DMS 273 treated with DMSO at 0.1 percent for 48 hours (cell line): ENCODE results near the gene TRIM45.
"Not testable (repeated sequence)": the region's sequence is repeated elsewhere in the genome, so short reads cannot be mapped to it uniquely, and the experiment has no call there.

Experiments used
- DNase-seq: peaks from one replicate; lab custom pipeline; 2025; lab: John Stamatoyannopoulos, UW

TRIM45 gene, protein sequence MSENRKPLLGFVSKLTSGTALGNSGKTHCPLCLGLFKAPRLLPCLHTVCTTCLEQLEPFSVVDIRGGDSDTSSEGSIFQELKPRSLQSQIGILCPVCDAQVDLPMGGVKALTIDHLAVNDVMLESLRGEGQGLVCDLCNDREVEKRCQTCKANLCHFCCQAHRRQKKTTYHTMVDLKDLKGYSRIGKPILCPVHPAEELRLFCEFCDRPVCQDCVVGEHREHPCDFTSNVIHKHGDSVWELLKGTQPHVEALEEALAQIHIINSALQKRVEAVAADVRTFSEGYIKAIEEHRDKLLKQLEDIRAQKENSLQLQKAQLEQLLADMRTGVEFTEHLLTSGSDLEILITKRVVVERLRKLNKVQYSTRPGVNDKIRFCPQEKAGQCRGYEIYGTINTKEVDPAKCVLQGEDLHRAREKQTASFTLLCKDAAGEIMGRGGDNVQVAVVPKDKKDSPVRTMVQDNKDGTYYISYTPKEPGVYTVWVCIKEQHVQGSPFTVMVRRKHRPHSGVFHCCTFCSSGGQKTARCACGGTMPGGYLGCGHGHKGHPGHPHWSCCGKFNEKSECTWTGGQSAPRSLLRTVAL

DNA sequence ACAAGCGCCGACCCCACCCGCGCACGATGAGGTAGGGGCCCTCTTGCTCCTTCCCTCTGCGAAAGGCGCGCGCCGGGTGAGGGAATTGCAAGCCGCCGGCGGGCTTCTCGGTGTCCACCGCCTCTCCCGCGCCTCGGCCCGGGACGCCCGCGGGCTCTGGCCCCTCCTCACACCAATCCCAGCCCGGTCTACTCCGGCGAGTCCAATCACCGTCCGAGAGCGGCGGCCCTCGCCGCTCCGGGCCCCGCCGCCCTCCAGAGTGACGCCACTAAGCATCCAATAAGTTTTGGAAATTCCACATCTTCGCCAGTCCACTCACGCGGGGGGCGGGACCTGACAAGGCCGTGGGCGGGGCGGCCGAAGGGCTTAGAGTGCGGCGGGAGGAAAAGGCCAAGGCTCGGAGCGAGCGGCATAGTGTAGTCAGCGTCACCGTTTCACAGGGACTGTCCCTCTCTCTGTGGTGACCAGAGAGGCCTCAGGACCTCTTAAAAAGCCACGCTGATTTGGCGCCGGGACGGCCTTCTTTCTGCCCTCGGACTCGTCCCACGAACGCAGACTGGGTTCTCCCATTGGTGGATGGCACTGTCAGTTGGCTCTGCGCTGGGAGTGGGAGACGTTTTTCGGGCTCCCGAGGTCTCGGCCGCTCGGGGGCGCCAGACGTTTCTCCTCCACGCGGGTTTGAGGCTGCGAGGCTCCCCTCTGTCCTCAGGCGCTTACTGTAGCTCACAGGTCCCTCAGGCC, at the start of gene TRIM45:
Gene TRIM45 (minus strand): TSS at position 161 of the 741 bp plus-strand sequence. CDS start 548 bp downstream, outside the sequence.
- DNase-seq = peak; percentile 94

GRCh38 chr1:117169871-117170596, 48.5 kb upstream of the TRIM45 start:
- no peak for DNase-seq

- no peak for DNase-seq
Measured at GRCh38 chr1:117167402-117167801, 45.9 kb upstream of the TRIM45 start.

- DNase-seq = no peak
Measured at GRCh38 chr1:117166076-117166475, 44.5 kb upstream of the TRIM45 start.

- DNase-seq = no peak
Measured at GRCh38 chr1:117164209-117164608, 42.7 kb upstream of the TRIM45 start.

DNA sequence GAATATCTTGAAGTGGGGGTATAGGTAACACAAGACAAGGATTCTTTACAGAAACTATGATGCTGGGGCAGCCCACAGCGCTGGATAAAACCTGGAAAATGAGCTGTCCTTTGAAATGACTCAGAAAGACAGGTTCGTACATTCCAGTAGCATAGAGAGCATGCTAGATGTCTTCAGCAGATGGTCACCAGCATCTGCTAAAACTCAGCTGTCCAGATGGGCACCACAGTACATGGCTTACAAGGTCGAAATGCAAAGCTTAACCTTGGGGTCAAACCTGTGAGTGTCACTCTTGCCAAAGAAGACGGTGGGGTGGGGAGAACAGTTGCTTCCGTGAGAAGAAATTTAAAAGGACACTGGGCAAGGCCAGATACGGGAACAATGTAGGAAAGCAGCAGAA, 41.3 kb upstream of the TRIM45 start:
- peak; percentile 87 for DNase-seq

DNA sequence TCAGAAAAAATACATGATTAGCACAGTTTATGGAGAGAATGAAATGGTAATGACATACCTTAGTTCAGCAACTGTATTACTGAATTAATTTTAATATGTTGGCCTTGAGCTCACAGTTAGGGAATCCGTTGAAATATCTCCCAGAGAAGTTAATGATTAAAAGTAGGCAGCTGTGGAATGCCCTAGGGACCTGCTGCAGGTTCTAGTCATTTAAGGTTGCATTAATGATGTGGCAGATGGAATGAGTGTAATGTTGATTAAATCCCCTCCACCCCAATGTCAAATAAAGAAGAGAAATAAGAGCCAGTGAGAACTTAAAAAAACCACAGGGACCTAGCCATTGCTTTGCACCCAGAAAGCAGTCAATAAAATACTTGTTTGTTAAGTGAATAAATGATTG, 40.3 kb upstream of the TRIM45 start:
- peak; percentile 91 for DNase-seq

GRCh38 chr1:117151305-117151704, 29.8 kb upstream of the TRIM45 start:
- not testable (repeated sequence) for DNase-seq

DNA sequence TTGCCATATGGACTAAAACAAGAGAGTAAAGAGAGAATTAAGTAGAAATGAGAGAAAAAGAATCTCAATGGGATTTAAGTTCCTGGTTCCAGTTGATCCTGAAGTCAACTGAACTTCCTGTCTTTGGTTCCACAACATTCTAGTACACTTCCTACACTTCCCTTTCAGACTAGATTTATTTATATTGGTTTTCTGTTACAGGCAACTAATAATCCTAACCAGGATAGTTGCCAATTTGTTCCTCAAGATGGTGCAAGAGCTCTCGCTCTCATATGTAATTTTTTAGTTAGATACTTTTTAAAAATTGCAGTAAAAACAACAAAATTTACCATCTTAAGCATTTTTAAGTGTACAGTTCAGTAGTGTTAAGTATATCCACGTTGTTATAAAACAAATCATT, 28.8 kb upstream of the TRIM45 start:
- no peak for DNase-seq

DNA sequence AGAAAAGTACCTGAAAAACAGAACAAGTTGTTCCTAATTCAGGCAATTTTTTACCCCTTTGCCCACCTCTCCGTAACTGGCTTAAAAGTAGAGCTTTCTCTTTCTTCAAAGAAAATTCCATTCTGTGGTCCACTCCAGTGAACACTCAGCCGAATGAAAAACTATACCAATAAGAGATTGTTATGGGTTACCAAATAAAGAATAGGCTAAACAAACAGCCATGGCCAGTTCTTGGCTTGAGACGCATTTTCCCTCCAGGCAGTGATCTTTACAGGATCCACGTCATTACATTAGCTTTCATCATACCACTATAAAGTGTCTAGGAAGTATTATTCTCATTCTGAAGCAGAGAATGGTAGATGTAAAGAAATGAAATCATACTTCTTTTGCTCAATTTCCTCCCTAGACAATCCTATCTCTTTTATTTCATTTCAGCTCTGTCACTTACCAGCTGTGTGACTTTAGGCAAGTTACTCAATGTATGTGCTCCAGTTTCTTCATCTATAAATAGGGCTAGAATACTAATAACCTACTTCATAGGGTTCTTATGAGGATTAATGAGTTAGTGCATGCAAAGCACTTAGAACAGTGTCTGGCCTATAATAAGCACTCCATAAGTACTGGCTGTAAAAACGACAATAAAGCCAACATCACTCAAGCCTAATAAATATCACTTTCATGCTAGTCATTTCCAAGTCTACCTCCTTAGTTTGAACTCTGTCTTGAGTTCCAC, 26.5 kb upstream of the TRIM45 start:
- no peak for DNase-seq

DNA sequence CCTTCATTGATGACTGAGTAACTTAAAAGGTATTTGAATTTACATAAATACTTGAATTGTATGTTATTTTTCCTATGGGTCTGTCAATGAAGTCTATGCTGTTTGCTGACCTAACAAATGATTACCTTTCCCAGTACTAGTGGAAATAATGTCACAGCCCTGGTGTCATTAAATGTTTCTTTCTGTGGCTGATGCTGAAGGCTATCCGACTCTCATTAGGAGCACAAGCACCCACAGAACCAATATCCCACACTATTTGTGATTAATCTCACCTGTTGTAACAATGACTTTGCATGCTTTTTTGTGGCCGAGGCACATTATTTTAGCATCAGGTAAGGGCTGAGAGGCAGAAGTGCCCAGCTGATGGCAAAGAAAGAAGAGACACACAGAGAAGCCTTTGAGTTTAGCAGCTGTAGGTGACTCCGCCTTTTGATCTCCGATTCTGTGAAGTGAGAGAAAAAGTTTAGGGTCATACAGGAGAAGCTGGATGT, 25.8 kb upstream of the TRIM45 start:
- no peak for DNase-seq

DNA sequence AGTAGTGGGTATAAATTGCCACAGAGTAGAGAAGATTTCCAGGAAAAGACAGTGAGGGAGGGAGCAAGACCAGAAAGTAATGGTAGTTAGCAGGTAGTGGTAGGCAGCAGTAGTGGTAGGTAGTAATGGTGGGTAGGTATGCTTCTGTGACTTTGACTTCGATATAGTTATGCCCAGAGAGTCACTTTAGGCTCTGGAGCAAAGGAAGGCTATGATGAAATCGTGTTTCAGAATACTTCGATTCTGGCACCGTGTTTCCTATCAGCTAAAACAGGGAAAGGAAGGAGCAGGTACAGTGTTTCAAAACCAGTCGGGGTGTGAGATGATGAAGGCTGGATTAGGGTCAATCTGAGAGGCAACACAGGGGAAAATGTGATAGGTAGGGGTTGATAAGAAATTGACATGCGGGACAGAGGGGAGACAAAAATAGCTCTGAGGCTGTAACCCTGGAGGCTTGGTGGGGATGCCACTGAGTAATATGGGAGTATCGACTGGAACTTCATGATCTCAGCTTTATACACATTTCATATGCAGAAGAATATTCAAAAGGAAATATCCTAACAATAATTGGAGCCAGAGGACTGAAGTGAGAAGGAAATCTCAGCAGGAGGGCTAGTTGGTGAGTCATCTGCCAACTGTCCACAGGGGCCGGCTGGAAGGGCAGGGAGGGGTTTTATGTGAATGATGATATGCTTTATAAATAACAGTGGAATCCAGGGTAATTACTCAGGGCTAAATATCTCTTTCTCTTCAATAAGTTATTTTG, 25.2 kb upstream of the TRIM45 start:
- peak; percentile 28 for DNase-seq

- no peak for DNase-seq
Measured at GRCh38 chr1:117146072-117146471, 24.5 kb upstream of the TRIM45 start.

DNA sequence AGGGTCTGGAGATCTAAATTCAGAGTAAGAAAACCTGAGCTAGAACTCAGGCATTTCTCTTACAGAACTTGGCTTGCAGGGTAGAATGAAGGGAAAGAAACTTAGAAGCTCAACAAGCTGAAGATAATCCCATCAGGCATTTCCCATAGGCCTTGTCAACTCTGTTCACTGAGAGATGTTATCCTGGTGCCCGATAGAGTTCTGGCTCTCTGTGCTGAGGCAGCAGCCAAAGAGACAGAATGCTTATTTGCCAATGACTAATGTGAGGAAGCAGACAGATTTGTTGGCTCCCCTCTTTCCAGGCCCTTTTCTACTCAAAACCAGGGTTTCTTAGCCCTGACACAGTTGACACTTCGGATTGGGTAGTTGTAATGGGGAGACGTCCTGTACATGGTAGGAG, 22.3 kb upstream of the TRIM45 start:
- DNase-seq = no peak

DNA sequence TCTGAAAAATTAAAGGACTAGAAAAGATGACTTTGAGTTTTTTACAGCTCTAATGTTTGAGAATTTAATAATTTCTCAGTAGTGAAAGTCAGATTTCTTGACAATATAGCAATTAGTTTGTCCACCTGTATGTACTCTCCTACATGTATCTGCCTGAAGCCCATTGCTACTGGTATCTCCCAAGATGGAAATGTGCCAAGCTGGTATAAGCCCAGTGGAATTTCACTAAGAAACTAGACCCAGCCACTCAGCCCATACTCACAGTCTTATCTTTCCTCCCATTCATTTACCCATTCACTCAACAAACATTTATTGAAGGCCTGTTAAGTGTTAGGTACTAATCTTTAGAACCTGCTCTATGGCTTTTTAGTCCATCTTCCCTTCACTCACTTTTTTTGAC, 21.6 kb upstream of the TRIM45 start:
- no peak for DNase-seq

- no peak for DNase-seq
Measured at GRCh38 chr1:117142200-117142599, 20.7 kb upstream of the TRIM45 start.

GRCh38 chr1:117138561-117138960, 17.0 kb upstream of the TRIM45 start:
- DNase-seq = no peak

- DNase-seq = no peak
Measured at GRCh38 chr1:117138106-117138505, 16.6 kb upstream of the TRIM45 start.

DNA sequence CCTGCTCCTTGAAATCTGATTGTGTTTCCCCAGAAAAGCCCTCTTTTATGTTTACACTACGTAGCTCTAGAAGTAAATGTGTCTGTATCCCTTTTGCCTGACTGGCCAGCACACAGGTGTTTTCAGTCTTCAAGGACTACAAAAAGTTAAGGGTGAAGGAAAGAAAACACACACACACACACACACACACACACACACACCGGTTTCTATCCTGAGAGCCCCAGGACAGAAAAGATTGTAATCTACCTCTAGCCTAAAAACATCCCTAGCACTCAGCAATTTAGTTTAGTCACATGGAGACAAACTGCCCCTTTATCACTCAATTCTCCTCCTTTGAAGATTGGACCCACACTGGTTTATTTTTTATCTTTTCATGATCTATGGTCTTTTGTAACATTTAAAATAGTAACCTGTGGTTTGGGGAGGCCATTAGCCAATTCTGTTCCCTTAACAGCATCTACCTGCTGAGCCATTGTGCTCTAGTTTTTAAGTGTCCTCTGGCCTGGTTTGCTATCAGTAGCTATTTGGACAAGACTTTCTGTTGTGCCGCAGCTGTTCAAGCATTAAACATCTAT, 15.8 kb upstream of the TRIM45 start:
- no peak for DNase-seq

GRCh38 chr1:117136749-117137148, 15.2 kb upstream of the TRIM45 start:
- DNase-seq = no peak
